ENCODE measurements around the gene M1AP. TPM values are rescaled to one million over a fixed set of nuclear protein-coding genes. Genes with fewer than 3 reads are reported as not detected.

The M1AP gene
- total and polyA plus RNA-seq, 9 donors: 0.36 to 0.72 (median 0.45) TPM; not detected in 3

DNA sequence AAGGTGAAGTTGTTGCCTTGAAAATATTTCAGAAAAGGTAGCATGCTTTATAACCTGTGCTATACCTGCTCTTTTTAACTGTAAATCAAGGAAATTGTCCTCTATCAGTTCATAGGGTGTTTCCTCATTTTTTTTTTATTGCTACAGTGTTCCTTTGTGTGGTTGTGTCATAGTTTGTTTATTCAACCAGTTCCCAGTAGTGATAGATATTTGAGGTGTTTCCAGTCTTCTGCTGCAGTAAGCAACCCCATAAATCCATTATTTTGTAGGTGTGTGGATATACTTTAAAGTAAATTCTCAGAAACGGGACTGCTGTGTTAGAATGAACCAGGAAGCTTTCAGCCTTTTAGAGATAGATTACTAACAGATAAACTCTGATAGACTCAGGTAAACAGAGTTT lies 45.5 kb upstream of the M1AP start:
- Histone ChIP-seq H3K9me3 (no peaks in the 10 kb centered on the region), H3K36me3 (no peaks in the 10 kb centered on the region), H3K27ac (no peak overlapping the region), H3K4me1 (ENCODE audit: insufficient read depth) (no peaks in the 10 kb centered on the region), H3K4me3 (no peak overlapping the region), H3K27me3 (no peaks in the 10 kb centered on the region)
- DNase-seq: no peak
- 73 to 82% (median 75%) methylated on average over 1 of the region's 1 CpG for WGBS, 3 donors
- no peak for TF ChIP-seq EP300 (IDR thresholded peaks at IDR 0.05)
- TF ChIP-seq, protein P1, sequence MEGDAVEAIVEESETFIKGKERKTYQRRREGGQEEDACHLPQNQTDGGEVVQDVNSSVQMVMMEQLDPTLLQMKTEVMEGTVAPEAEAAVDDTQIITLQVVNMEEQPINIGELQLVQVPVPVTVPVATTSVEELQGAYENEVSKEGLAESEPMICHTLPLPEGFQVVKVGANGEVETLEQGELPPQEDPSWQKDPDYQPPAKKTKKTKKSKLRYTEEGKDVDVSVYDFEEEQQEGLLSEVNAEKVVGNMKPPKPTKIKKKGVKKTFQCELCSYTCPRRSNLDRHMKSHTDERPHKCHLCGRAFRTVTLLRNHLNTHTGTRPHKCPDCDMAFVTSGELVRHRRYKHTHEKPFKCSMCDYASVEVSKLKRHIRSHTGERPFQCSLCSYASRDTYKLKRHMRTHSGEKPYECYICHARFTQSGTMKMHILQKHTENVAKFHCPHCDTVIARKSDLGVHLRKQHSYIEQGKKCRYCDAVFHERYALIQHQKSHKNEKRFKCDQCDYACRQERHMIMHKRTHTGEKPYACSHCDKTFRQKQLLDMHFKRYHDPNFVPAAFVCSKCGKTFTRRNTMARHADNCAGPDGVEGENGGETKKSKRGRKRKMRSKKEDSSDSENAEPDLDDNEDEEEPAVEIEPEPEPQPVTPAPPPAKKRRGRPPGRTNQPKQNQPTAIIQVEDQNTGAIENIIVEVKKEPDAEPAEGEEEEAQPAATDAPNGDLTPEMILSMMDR (IDR thresholded peaks at IDR 0.05): no peak
- intact Hi-C loops (cut with DNase I): loop anchor here in 2 of 4 donors (5.0 to 10.0 kb wide), 2 partner anchors 184 to 191 kb away; no protein-coding TSS in a partner anchor

DNA sequence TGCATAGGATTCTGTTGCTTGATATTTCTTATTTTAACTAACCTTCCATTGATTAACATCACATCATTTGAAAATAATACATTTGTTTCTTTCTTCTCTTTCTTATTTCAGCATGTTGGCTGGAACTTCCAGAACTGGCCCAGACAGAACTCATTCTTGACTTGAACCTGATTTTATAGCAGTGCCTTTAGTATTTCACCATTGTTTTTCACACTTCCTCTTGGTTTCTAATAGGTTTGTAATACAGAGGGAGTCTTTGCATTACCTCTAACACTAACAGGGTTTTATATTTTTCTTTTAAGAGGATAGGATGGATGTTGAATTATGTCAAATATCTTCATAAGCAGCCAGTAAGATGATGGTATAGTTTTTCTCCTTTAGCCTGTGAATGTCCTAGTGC lies 45.1 kb upstream of the M1AP start:
- intact Hi-C loops (cut with DNase I): loop anchor here in 2 of 4 donors (5.0 to 10.0 kb wide), 2 partner anchors 184 to 192 kb away; no protein-coding TSS in a partner anchor

DNA sequence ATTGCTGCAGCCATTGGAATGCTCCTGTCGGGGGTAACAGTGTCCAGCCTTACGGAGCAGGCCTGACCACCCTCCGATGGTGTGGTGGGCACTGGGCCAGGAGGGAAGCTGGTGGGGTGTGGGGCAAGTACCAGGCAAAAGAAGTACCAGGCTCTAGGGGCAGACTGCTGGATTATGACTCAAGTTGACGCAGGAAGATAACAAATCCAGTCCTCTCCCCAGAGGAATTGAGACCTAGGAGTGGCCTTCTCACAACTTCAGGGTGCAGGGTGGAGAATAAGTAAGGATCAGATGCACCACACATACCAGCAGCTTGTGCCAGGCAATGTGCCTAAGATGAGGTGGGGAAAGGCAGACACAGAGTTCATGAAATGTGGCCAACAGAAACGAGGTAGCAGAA lies 43.8 kb upstream of the M1AP start:
- H3K4me3 ChIP-seq: no peak overlapping the region
- no peak for DNase-seq
- H3K4me1 ChIP-seq (ENCODE audit: insufficient read depth): no peaks in the 10 kb centered on the region
- H3K9me3 ChIP-seq: no peaks in the 10 kb centered on the region
- no peaks in the 10 kb centered on the region for H3K36me3 ChIP-seq
- 76 to 89% (median 80%) methylated on average over 5 of the region's 5 CpGs for WGBS, 3 donors
- intact Hi-C loops (cut with DNase I): loop anchor here in 2 of 4 donors (5.0 to 10.0 kb wide), 2 partner anchors 185 to 193 kb away; no protein-coding TSS in a partner anchor
- TF ChIP-seq, protein P1 (IDR thresholded peaks at IDR 0.05): no peak
- TF ChIP-seq EP300 (IDR thresholded peaks at IDR 0.05): no peak
- no peak for TF ChIP-seq POLR2A (IDR thresholded peaks at IDR 0.05)
- H3K27me3 ChIP-seq: no peaks in the 10 kb centered on the region
- no peak overlapping the region for H3K27ac ChIP-seq

More for the DNA sequence above, 45.1 kb upstream of the M1AP start:
- Histone ChIP-seq H3K27me3 (no peaks in the 10 kb centered on the region), H3K9me3 (no peaks in the 10 kb centered on the region), H3K4me1 (ENCODE audit: insufficient read depth) (no peaks in the 10 kb centered on the region), H3K27ac (no peak overlapping the region), H3K36me3 (no peaks in the 10 kb centered on the region), H3K4me3 (no peak overlapping the region)
- TF ChIP-seq, protein P1 (IDR thresholded peaks at IDR 0.05): no peak
- TF ChIP-seq EP300 (IDR thresholded peaks at IDR 0.05) (no peak), POLR2A (IDR thresholded peaks at IDR 0.05) (no peak)
- no peak for DNase-seq

DNA sequence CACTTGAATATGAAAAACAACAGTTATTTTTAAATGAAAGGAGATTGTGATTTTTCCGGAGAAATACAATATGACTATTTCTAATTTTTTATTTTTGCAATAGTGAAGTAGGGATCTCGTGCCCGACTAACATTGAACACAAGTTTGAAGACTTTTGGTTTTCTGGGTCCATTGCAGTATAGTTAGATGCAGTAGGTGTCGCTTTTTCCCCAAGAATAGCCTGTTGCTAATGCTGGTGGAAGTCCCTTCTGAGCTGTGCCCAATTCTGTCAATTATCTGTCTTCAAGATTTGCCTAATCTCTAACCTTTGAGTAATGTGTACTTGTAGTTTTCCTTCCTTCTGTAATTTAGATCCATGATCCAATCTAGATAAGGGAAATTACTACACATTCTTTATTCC lies 42.4 kb upstream of the M1AP start:
- 2 to 13% (median 6%) methylated on average over 4 of the region's 4 CpGs for WGBS, 3 donors
- intact Hi-C loops (cut with DNase I): loop anchor here in 2 of 4 donors (5.0 to 10.0 kb wide), 2 partner anchors 187 to 194 kb away; no protein-coding TSS in a partner anchor
- no peak for DNase-seq

More for the DNA sequence above, 42.4 kb upstream of the M1AP start:
- Histone ChIP-seq H3K27ac (no peak overlapping the region), H3K9me3 (no peaks in the 10 kb centered on the region), H3K36me3 (no peaks in the 10 kb centered on the region), H3K4me1 (ENCODE audit: insufficient read depth) (no peaks in the 10 kb centered on the region), H3K27me3 (no peaks in the 10 kb centered on the region), H3K4me3 (no peak overlapping the region)
- TF ChIP-seq POLR2A (IDR thresholded peaks at IDR 0.05): no peak
- no peak for TF ChIP-seq EP300 (IDR thresholded peaks at IDR 0.05)
- TF ChIP-seq, protein P1 (IDR thresholded peaks at IDR 0.05): peak; percentile 18 to 33 (median 28)
